Neural progenitor cell (in vitro differentiated cells): ENCODE data around the gene NDUFAF8.

Experiments
- CTCF ChIP-seq: fragments of 200-600 bp; sonication (generic); IDR thresholded peaks from 2 replicates; pipeline ENCODE4 v1.5.1; 2017; ENCODE audit warnings: antibody characterized with exemption, mild to moderate bottlenecking
- EZH2phosphoT487 ChIP-seq: fragments of 200-600 bp; sonication (generic); IDR thresholded peaks from 2 replicates; pipeline ENCODE4 v1.6.1; 2017; ENCODE audit warnings: antibody characterized with exemption

- TF ChIP-seq CTCF (no peak), EZH2phosphoT487 (no peak)
These were observed 21.6 kb upstream of the NDUFAF8 start for GRCh38 chr17:81217491-81217890.
